Mucosa of descending colon (tissue), 3 donors: ENCODE measurements around the gene CALR. TPM values are rescaled to one million over a fixed set of nuclear protein-coding genes. Genes with fewer than 3 reads are reported as not detected.

Source experiments
- ATAC-seq: fragments of 200-7000 bp; cut with Tn5 transposase; one replicate; pipeline ENCODE4 v1.9.1; 2020; ENCODE audit warnings: mild to moderate bottlenecking, moderate library complexity
- DNase-seq, 3 donors: peaks; one replicate each; pipeline ENCODE4 v3.0.0-alpha.2; 2020
- H3K36me3 ChIP-seq: fragments of 200-600 bp; one replicate; pipeline ENCODE4 v1.8.0; 2021; ENCODE audit warnings: low read depth, mild to moderate bottlenecking
- H3K4me1 ChIP-seq: fragments of 200-600 bp; one replicate; pipeline ENCODE4 v1.8.0; 2021; ENCODE audit warnings: low read depth, mild to moderate bottlenecking
- H3K4me3 ChIP-seq: fragments of 200-600 bp; one replicate; pipeline ENCODE4 v1.8.0; 2021; ENCODE audit warnings: mild to moderate bottlenecking
- H3K9me3 ChIP-seq: fragments of 200-600 bp; one replicate; pipeline ENCODE4 v1.8.0; 2021; ENCODE audit warnings: mild to moderate bottlenecking
- CTCF ChIP-seq: fragments of 200-600 bp; IDR thresholded peaks from one replicate; pipeline ENCODE4 v1.8.0; 2022; ENCODE audit warnings: antibody characterized with exemption, mild to moderate bottlenecking
- intact Hi-C, 2 donors: fragments of 100-400 bp; cut with DNase I in 1 of 2; cut with micrococcal nuclease in 1 of 2; formaldehyde crosslinking; loops; one replicate each; pipeline versions ENCODE4 v1.11.0 to v1.11.1; 2022; cut with DNase I, micrococcal nuclease
- total RNA-seq, 3 donors: library from RNA; stranded (reverse); fragmentation: NEBNext Ultra II Directional in 2 of 3; extraction: Animal tissue kit (Norgen Biotek cat#: 25700) in 2 of 3; gene quantifications; one replicate each; pipeline versions ENCODE4 v1.2.1 to v1.2.4, GENCODE V29; 2021 to 2023
- donor health status: DM: no; HTN: no; CAD: no; lungs with moderate emphysema.
- donor health status: DM: no; HTN: no; CAD: no.
- donor health status: DM: no; HTN: yes; CAD: no.

Gene CALR
- total RNA-seq, 3 donors from 2014 or later: 433 to 945 (median 637) TPM

GRCh38 chr19:12896460-12896859 is 41.9 kb upstream of the CALR start:
- Histone ChIP-seq H3K36me3 (no peaks in the 10 kb centered on the region), H3K9me3 (no peaks in the 10 kb centered on the region), H3K4me3 (no peak overlapping the region), H3K4me1 (peaks cover 8% of the 10 kb centered on the region)
- DNase-seq (no peak), ATAC-seq (no peak)
- no peak for TF ChIP-seq CTCF
- intact Hi-C loops: no loop called here

GRCh38 chr19:12899891-12900518 is 38.4 kb upstream of the CALR start:
- H3K4me1 ChIP-seq: no peaks in the 10 kb centered on the region
- DNase-seq: no peak
- intact Hi-C loops: no loop called here
- ATAC-seq: peak; percentile 44
- H3K9me3 ChIP-seq: no peaks in the 10 kb centered on the region
- TF ChIP-seq CTCF: no peak
- no peak overlapping the region for H3K4me3 ChIP-seq
- no peaks in the 10 kb centered on the region for H3K36me3 ChIP-seq

- Histone ChIP-seq H3K4me1 (peaks cover under 1% of the 10 kb centered on the region), H3K4me3 (no peak overlapping the region), H3K9me3 (no peaks in the 10 kb centered on the region), H3K36me3 (no peaks in the 10 kb centered on the region)
- peak; percentile 91 for ATAC-seq
- intact Hi-C loops: no loop called here
- DNase-seq: no peak
- no peak for TF ChIP-seq CTCF
Measured at GRCh38 chr19:12907166-12907565, 31.2 kb upstream of the CALR start.

- intact Hi-C loops: no loop called here
- Histone ChIP-seq H3K4me1 (peaks cover 9% of the 10 kb centered on the region), H3K36me3 (no peaks in the 10 kb centered on the region), H3K9me3 (no peaks in the 10 kb centered on the region), H3K4me3 (no peak overlapping the region)
- DNase-seq (no peak), ATAC-seq (no peak)
- TF ChIP-seq CTCF: no peak
Measured at GRCh38 chr19:12912571-12912970, 25.8 kb upstream of the CALR start.

GRCh38 chr19:12913011-12913561 is 25.3 kb upstream of the CALR start:
- Histone ChIP-seq H3K4me3 (no peak overlapping the region), H3K4me1 (peaks cover 9% of the 10 kb centered on the region), H3K36me3 (no peaks in the 10 kb centered on the region), H3K9me3 (no peaks in the 10 kb centered on the region)
- DNase-seq: peak; percentile 58 to 70 (median 62)
- intact Hi-C loops: no loop called here
- TF ChIP-seq CTCF: no peak
- peak; percentile 66 for ATAC-seq
